Upper lobe of left lung (tissue), 4 donors: ENCODE data around the gene CERS6.

Experiments
- POLR2A ChIP-seq, 4 donors: fragments of 450-650 bp; IDR thresholded peaks; one replicate each; pipeline ENCODE4 v1.5.1; 2016 to 2017; ENCODE audit warnings: antibody characterized with exemption in 4 of 4, mild to moderate bottlenecking in 2 of 4
- POLR2AphosphoS5 ChIP-seq, 2 donors: sonication (generic); formaldehyde crosslinking; IDR thresholded peaks; one replicate each; pipeline ENCODE4 v1.5.1; 2017; ENCODE audit warnings: antibody characterized with exemption in 2 of 2

DNA sequence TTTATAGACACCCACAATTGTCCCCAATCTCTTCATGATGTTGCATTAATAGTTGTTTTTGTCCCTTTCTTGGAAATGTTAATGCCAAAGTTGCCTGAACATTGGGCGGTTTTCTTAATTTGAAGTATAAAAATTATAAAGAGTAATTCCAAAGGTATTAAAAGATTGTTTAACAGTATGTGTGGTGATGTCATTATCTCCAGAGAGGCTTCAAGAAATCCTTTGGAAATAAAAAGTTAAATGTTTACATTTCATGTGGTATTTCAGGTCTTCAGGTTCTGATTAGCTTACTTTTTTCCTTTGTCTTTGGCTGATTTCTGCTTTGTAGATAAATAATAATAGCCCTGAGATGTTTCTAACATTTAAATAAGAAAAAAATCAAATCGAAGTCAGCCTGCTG lies 317.1 kb downstream of the CERS6 start:
- TF ChIP-seq POLR2A (IDR thresholded peaks at IDR 0.05) (no peak), POLR2AphosphoS5 (IDR thresholded peaks at IDR 0.05) (no peak)
